Measurements from ENCODE around the gene ANKRD30A. TPM values are rescaled to one million over a fixed set of nuclear protein-coding genes. Genes with fewer than 3 reads are reported as not detected.

Gene ANKRD30A
- total RNA-seq, 4 donors from 2014 or later = not detected

DNA sequence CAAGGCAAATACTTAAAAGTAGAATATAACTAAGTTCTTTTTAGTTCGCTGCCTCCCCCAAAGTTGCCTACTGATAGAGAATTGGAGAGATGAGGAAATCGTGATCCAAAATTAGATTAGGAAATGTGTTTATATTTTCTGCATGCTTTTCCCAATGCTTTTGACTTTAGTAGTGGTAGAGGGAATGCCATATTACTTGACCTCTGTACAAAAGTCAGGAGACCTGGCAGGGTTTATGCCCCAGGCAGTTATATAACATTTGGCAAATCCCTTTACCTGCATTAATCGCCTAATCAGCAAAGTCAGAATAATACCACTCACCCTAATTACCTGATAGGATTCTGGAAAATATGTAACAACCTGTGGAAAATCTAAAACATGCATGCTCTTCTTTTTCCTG is 142.9 kb downstream of the ANKRD30A start:
- intact Hi-C loops (cut with DNase I) = no loop called here
- Histone ChIP-seq H3K4me3 (no peak overlapping the region), H3K36me3 (no peaks in the 10 kb centered on the region), H3K9me3 (peaks cover 0 to 3% (median 0%) of the 10 kb centered on the region in 3 donors), H3K4me1 (no peaks in the 10 kb centered on the region), H3K27me3 (no peaks in the 10 kb centered on the region), H3K27ac (no peak overlapping the region)
- DNase-seq = no peak
- 38 to 46% methylated on average over 3 of the region's 3 CpGs for WGBS, 2 donors
- TF ChIP-seq, protein P1, sequence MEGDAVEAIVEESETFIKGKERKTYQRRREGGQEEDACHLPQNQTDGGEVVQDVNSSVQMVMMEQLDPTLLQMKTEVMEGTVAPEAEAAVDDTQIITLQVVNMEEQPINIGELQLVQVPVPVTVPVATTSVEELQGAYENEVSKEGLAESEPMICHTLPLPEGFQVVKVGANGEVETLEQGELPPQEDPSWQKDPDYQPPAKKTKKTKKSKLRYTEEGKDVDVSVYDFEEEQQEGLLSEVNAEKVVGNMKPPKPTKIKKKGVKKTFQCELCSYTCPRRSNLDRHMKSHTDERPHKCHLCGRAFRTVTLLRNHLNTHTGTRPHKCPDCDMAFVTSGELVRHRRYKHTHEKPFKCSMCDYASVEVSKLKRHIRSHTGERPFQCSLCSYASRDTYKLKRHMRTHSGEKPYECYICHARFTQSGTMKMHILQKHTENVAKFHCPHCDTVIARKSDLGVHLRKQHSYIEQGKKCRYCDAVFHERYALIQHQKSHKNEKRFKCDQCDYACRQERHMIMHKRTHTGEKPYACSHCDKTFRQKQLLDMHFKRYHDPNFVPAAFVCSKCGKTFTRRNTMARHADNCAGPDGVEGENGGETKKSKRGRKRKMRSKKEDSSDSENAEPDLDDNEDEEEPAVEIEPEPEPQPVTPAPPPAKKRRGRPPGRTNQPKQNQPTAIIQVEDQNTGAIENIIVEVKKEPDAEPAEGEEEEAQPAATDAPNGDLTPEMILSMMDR (IDR thresholded peaks at IDR 0.05) = no peak
- no peak for TF ChIP-seq POLR2A (IDR thresholded peaks at IDR 0.05)

DNA sequence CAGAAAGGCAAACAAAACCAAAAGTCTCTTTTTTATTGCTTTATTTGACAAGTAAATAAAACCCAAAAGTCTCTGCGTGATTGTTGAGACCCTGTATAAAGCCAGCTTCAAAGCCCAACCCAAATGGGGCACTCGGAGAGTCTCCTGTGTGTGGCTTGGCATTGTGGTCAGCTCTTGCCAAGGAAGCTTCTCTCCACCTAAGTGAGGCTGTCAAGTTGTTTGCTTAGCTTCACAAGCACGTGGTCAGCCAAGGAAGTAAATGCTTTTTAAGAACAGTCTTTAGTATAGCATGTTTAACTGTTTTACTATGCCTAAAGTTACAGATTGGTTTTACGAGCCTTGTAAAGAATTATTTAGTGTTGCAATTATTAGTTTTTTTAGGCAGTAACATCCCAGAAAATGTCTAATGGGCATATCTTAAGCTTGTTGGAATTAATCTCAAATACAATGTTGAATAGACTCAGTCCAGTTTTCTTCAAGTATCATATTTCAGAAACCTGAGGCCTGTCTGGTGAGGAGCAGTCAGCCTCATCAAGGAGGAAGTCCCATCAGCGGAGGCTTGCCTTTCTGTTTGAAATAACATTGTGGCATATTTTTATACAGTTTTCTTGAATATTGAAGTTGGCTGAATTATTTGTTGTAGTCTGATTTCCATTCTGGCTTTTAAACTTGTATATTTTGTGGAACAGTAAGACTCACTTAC is 144.3 kb downstream of the ANKRD30A start:
- no peaks in the 10 kb centered on the region for H3K27me3 ChIP-seq
- H3K27ac ChIP-seq = no peak overlapping the region
- no peak overlapping the region for H3K4me3 ChIP-seq
- 39 to 63% methylated on average over 5 of the region's 5 CpGs for WGBS, 2 donors
- H3K4me1 ChIP-seq = no peaks in the 10 kb centered on the region
- intact Hi-C loops (cut with DNase I) = no loop called here
- H3K9me3 ChIP-seq = peaks cover 0 to 7% (median 0%) of the 10 kb centered on the region in 3 donors
- H3K36me3 ChIP-seq = no peaks in the 10 kb centered on the region
- DNase-seq = no peak
- TF ChIP-seq, protein P1 (IDR thresholded peaks at IDR 0.05) = no peak
- no peak for TF ChIP-seq POLR2A (IDR thresholded peaks at IDR 0.05)

DNA sequence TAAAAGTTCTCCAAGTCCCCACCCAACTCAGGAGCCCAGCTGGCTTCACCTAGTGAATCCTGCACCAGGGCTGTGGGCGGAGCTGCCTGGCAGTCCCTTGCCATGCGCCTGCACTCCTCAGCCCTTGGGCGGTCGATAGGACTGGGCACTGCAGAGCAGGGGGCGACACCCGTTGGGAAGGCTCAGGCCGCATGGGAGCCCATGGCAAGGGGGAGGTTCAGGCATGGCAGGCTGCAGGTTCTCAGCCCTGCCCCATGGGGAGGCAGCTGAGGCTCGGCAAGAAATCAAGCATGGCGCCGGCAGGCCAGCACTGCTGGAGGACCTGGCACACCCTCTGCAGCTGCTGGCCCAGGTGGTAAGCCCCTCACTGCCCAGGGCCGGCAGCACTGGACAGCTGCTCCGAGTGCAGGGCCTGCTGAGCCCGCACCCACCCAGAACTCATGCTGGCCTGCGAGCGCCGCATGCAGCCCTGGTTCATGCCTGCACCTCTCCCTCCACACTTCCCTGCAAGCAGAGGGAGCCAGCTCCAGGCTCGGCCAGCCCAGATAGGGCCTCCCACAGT is 149.9 kb downstream of the ANKRD30A start:
- peaks cover 0 to 18% (median 9%) of the 10 kb centered on the region in 3 donors for H3K9me3 ChIP-seq

DNA sequence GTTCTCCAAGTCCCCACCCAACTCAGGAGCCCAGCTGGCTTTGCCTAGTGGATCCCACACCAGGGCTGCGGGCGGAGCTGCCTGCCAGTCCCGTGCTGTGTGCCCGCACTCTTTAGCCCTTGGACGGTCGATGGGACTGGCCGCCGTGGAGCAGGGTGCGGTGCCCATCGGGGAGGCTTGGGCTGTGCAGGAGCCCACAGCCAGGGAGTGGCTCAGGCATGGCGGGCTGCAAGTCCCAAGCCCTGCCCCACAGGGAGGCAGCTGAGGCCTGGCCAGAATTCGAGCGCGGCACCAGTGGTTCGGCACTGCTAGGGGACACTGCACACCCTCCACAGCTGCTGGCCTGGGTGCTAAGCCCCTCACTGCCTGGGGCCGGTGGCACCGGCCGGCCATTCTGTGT is 159.7 kb downstream of the ANKRD30A start:
- Histone ChIP-seq H3K4me3 (no peak overlapping the region), H3K9me3 (peaks cover 0 to 35% (median 0%) of the 10 kb centered on the region in 3 donors), H3K36me3 (no peaks in the 10 kb centered on the region), H3K27ac (no peak overlapping the region), H3K4me1 (no peaks in the 10 kb centered on the region), H3K27me3 (no peaks in the 10 kb centered on the region)
- intact Hi-C loops (cut with DNase I) = no loop called here
- DNase-seq = no peak
- 82% methylated on average over 2 of the region's 18 CpGs; no CpG with 5 or more reads in 1 of the 2 donors for WGBS, 2 donors
- TF ChIP-seq, protein P1 (IDR thresholded peaks at IDR 0.05) = no peak
- no peak for TF ChIP-seq POLR2A (IDR thresholded peaks at IDR 0.05)

More for the DNA sequence above, 149.9 kb downstream of the ANKRD30A start:
- WGBS, 2 donors = 75% methylated on average over 6 of the region's 17 CpGs; no CpG with 5 or more reads in 1 of the 2 donors
- Histone ChIP-seq H3K27me3 (no peaks in the 10 kb centered on the region), H3K4me3 (no peak overlapping the region), H3K27ac (no peak overlapping the region), H3K4me1 (no peaks in the 10 kb centered on the region), H3K36me3 (no peaks in the 10 kb centered on the region)
- TF ChIP-seq, protein P1 (IDR thresholded peaks at IDR 0.05) = no peak
- TF ChIP-seq POLR2A (IDR thresholded peaks at IDR 0.05) = no peak
- intact Hi-C loops (cut with DNase I) = no loop called here
- DNase-seq = no peak

DNA sequence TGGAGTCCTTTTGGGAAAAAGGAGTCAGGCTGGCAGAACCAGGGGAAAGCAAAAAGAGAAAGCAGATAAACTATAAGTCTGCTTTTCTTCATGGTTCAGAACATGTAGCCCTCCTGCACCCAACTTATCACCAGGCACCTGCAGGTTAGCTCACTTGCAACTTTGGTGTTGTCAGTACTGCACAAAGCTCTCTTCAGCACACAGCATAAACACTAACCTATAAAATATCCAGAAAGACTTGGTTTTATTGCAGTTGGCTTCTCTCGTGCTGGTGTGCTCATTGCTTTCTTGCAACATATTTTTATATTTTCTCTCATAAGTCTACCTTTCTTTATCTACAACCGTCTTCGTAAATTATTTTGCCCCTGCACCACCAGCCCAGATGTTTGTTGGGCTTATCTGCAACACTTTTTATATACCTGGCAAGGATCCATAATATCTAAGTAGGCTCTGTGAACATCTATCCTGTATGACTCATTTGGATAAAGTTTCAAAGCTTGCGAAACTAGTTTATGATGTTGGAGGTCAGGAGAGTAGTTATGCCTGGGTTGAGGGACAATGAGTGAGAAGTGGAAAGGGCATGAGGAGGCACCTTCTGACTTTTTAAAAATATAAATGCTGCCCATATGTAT is 164.6 kb downstream of the ANKRD30A start:
- intact Hi-C loops (cut with DNase I) = no loop called here
- TF ChIP-seq, protein P1 (IDR thresholded peaks at IDR 0.05) = no peak
- TF ChIP-seq POLR2A (IDR thresholded peaks at IDR 0.05) = no peak
- Histone ChIP-seq H3K9me3 (peaks cover 0 to 30% (median 0%) of the 10 kb centered on the region in 3 donors), H3K36me3 (no peaks in the 10 kb centered on the region), H3K27me3 (no peaks in the 10 kb centered on the region), H3K27ac (no peak overlapping the region), H3K4me1 (no peaks in the 10 kb centered on the region), H3K4me3 (no peak overlapping the region)
- no peak for DNase-seq
- WGBS, 2 donors = 54 to 77% methylated on average over 4 of the region's 4 CpGs

Data from esophagus squamous epithelium (tissue), 5 donors.